SK-N-MC (cell line): Measurements from ENCODE around the gene UBQLN4.
A peak's percentile ranks its signal among the peaks of the same experiment; 100 is the strongest.

Experiments used
- DNase-seq: peaks from one replicate; pipeline ENCODE4 v3.0.0-alpha.2; 2011; ENCODE audit warnings: low read depth, low spot score
- H3K27ac ChIP-seq: fragments of 200-600 bp; sonication (generic); 2 replicates; pipeline ENCODE4 v1.5.1; 2016; ENCODE audit warnings: mixed run types
- H3K36me3 ChIP-seq: fragments of 200-600 bp; sonication (generic); 2 replicates; pipeline ENCODE4 v1.6.1; 2017; ENCODE audit warnings: antibody characterized with exemption, low read length, mixed read lengths; ENCODE audit not compliant: insufficient read depth
- H3K4me3 ChIP-seq: fragments of 200-600 bp; sonication (generic); 2 replicates; pipeline ENCODE4 v1.5.1; 2016
- H3K9ac ChIP-seq: fragments of 200-600 bp; sonication (generic); 2 replicates; pipeline ENCODE4 v1.8.0; 2017; ENCODE audit warnings: mixed run types, mixed read lengths; ENCODE audit not compliant: insufficient read length
- H3K9me3 ChIP-seq: fragments of 200-600 bp; sonication (generic); 2 replicates; pipeline ENCODE4 v1.6.1; 2017; ENCODE audit warnings: low read depth, mild to moderate bottlenecking, antibody characterized with exemption, low read length, moderate library complexity, mixed read lengths
- EZH2 ChIP-seq: fragments of 200-600 bp; sonication (generic); IDR thresholded peaks from one replicate; pipeline ENCODE4 v1.6.1; 2017; ENCODE audit warnings: antibody characterized with exemption
- FOXP2 ChIP-seq: optimal IDR thresholded peaks from 2 replicates; pipeline ENCODE3; 2011; ENCODE audit warnings: mild to moderate bottlenecking, moderate library complexity; ENCODE audit not compliant: insufficient read depth; ENCODE audit errors: extremely low read length, control extremely low read depth
- POLR2AphosphoS5 ChIP-seq: IDR thresholded peaks from 2 replicates; pipeline ENCODE4 v1.6.1; 2012; ENCODE audit warnings: mild to moderate bottlenecking, low read depth, low read length, borderline replicate concordance

The UBQLN4 gene

GRCh38 chr1:156070548-156070947, 16.9 kb upstream of the UBQLN4 start:
- Histone ChIP-seq H3K9me3 (no peaks in the 10 kb centered on the region), H3K4me3 (no peak overlapping the region), H3K9ac (no peak overlapping the region), H3K36me3 (peaks cover 12% of the 10 kb centered on the region), H3K27ac (no peak overlapping the region)
- no peak for TF ChIP-seq FOXP2
- no peak for TF ChIP-seq EZH2
- TF ChIP-seq POLR2AphosphoS5 = no peak
- no peak for DNase-seq

DNA sequence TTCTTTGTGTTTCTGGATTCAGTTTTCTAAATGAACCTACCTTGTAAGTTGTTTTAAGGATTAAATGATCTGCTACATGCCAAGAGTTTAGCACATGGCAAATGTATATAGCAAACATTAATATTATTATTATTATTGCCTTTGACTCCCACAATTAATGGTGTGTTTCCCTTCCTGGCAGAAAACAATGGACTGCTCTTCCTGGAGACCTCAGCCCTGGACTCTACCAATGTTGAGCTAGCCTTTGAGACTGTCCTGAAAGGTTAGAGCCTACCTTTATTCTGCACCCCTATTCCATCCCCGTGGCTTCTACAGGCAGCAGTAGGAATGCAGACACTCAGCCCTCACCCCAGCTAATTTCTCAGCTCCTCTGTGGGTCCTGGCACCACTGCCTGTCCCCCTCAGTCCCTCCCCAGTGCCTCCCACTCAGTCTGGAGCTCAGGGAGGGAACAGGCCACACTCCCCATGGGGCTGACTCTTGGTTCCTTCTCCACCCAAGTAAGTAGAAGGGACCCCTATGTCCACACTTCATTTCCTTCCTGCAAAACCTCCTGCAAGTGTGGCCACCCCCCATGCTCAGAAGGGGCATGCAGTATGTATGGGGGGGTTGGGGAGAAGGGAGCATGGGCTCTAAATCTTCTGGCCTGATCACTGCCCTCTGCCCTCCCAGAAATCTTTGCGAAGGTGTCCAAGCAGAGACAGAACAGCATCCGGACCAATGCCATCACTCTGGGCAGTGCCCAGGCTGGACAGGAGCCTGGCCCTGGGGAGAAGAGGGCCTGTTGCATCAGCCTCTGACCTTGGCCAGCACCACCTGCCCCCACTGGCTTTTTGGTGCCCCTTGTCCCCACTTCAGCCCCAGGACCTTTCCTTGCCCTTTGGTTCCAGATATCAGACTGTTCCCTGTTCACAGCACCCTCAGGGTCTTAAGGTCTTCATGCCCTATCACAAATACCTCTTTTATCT, 16.2 kb upstream of the UBQLN4 start:
- TF ChIP-seq EZH2 (no peak), FOXP2 (no peak), POLR2AphosphoS5 (no peak)
- H3K9ac ChIP-seq = no peak overlapping the region
- no peak overlapping the region for H3K4me3 ChIP-seq
- no peaks in the 10 kb centered on the region for H3K9me3 ChIP-seq
- no peak for DNase-seq
- peaks cover 5% of the 10 kb centered on the region; the same call in 1 of the 2 replicates for H3K36me3 ChIP-seq
- peak overlapping the region; percentile 54; the same call in 1 of the 2 replicates for H3K27ac ChIP-seq

GRCh38 chr1:156067262-156067661, 13.7 kb upstream of the UBQLN4 start:
- TF ChIP-seq FOXP2 (no peak), POLR2AphosphoS5 (no peak), EZH2 (no peak)
- Histone ChIP-seq H3K27ac (no peak overlapping the region), H3K9ac (no peak overlapping the region), H3K4me3 (no peak overlapping the region), H3K36me3 (no peaks in the 10 kb centered on the region), H3K9me3 (no peaks in the 10 kb centered on the region)
- no peak for DNase-seq

- no peak overlapping the region for H3K27ac ChIP-seq
- no peaks in the 10 kb centered on the region for H3K36me3 ChIP-seq
- H3K4me3 ChIP-seq = no peak overlapping the region
- no peak for DNase-seq
- H3K9me3 ChIP-seq = no peaks in the 10 kb centered on the region
- no peak overlapping the region for H3K9ac ChIP-seq
- TF ChIP-seq POLR2AphosphoS5 (no peak), FOXP2 (no peak), EZH2 (no peak)
Observed at GRCh38 chr1:156065871-156066270, 12.3 kb upstream of the UBQLN4 start.

GRCh38 chr1:156065212-156065611, 11.6 kb upstream of the UBQLN4 start:
- Histone ChIP-seq H3K9ac (no peak overlapping the region), H3K36me3 (no peaks in the 10 kb centered on the region), H3K9me3 (no peaks in the 10 kb centered on the region), H3K27ac (no peak overlapping the region), H3K4me3 (no peak overlapping the region)
- TF ChIP-seq EZH2 = no peak
- TF ChIP-seq FOXP2 = no peak
- no peak for TF ChIP-seq POLR2AphosphoS5
- DNase-seq = no peak

- H3K4me3 ChIP-seq = no peak overlapping the region
- no peak for DNase-seq
- H3K27ac ChIP-seq = no peak overlapping the region
- no peak for TF ChIP-seq FOXP2
- TF ChIP-seq EZH2 = no peak
- no peak for TF ChIP-seq POLR2AphosphoS5
- no peak overlapping the region for H3K9ac ChIP-seq
- no peaks in the 10 kb centered on the region for H3K36me3 ChIP-seq
- no peaks in the 10 kb centered on the region for H3K9me3 ChIP-seq
Observed at GRCh38 chr1:156064615-156065014, 11.0 kb upstream of the UBQLN4 start.

GRCh38 chr1:156063997-156064285, 10.3 kb upstream of the UBQLN4 start:
- H3K9me3 ChIP-seq = no peaks in the 10 kb centered on the region
- no peak for DNase-seq
- H3K4me3 ChIP-seq = no peak overlapping the region
- TF ChIP-seq EZH2 (no peak), POLR2AphosphoS5 (no peak), FOXP2 (no peak)
- H3K9ac ChIP-seq = no peak overlapping the region
- H3K27ac ChIP-seq = peak overlapping the region; percentile 62; the same call in 1 of the 2 replicates
- no peaks in the 10 kb centered on the region for H3K36me3 ChIP-seq

DNA sequence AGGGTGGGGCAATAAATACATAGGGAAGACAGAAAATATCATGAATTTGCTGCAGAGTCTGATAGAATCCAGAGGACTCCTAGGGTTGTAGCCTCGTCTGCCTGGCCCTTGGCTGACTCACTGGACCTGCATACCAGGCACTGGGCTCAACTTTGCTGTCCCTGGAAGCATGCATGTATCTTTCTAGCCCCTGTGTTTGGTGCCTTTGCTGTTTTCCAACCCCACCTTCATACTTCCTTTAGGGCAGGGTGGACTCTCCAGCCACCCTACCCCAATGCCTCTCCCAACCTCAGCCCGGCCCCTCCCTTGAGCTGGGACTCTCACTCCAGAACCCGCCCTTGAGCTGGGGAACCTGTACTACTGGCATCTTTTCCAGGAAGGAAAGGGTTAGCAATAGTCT, 8.6 kb upstream of the UBQLN4 start:
- Histone ChIP-seq H3K36me3 (no peaks in the 10 kb centered on the region), H3K9ac (no peak overlapping the region), H3K9me3 (no peaks in the 10 kb centered on the region), H3K27ac (no peak overlapping the region), H3K4me3 (no peak overlapping the region)
- TF ChIP-seq EZH2 (no peak), POLR2AphosphoS5 (no peak), FOXP2 (no peak)
- DNase-seq = no peak

GRCh38 chr1:156060937-156061636, 7.5 kb upstream of the UBQLN4 start, which contains the start of gene RAB25:
Gene RAB25 (plus strand): TSS chr1:156061160. CDS start chr1:156061401, 241 bp downstream.
- TF ChIP-seq POLR2AphosphoS5 = no peak
- no peak for TF ChIP-seq FOXP2
- TF ChIP-seq EZH2 = no peak
- H3K9me3 ChIP-seq = no peaks in the 10 kb centered on the region
- peak within 1 kb of the TSS; percentile 57 for H3K4me3 ChIP-seq
- H3K27ac ChIP-seq = peak within 1 kb of the TSS; percentile 66
- peak; percentile 63 for DNase-seq
- H3K36me3 ChIP-seq = no peaks in the 10 kb centered on the region
- H3K9ac ChIP-seq = peak within 1 kb of the TSS; percentile 32
